CD4-positive, CD25-positive, alpha-beta regulatory T cell (primary cell): ENCODE measurements around the gene AXIN2. TPM values are rescaled to one million over a fixed set of nuclear protein-coding genes. Genes with fewer than 3 reads are reported as not detected.

Experiments used
- ATAC-seq, 2 donors: fragments of 150-1000 bp; cut with Tn5 transposase; one replicate each; pipeline ENCODE4 v1.10.0; 2021; ENCODE audit warnings: low read depth in 2 of 2, moderate number of reproducible peaks in 2 of 2, moderate library complexity in 1 of 2
- DNase-seq, 3 donors: peaks; one replicate each; pipeline versions ENCODE4 v3.0.0 to v3.0.0-alpha.2; 2012 to 2022; ENCODE audit warnings: mixed read lengths in 1 of 3
- H3K27ac ChIP-seq: one replicate; pipeline ENCODE4 v1.7.0; 2013; ENCODE audit warnings: mild to moderate bottlenecking, low read length; ENCODE audit not compliant: insufficient read depth, poor library complexity, severe bottlenecking
- H3K27me3 ChIP-seq: one replicate; pipeline ENCODE4 v1.7.0; 2013; ENCODE audit warnings: low read length; ENCODE audit not compliant: control insufficient read depth, insufficient read depth
- H3K36me3 ChIP-seq: one replicate; pipeline ENCODE4 v1.7.0; 2013; ENCODE audit warnings: mild to moderate bottlenecking, low read length, moderate library complexity; ENCODE audit not compliant: control insufficient read depth, insufficient read depth
- H3K4me1 ChIP-seq: 2 replicates; pipeline ENCODE4 v1.7.0; 2013; ENCODE audit warnings: mild to moderate bottlenecking, low read length; ENCODE audit not compliant: insufficient read depth, control insufficient read depth, poor library complexity, severe bottlenecking
- H3K4me3 ChIP-seq: one replicate; pipeline ENCODE4 v1.7.0; 2013; ENCODE audit warnings: low read depth, mild to moderate bottlenecking, low read length, moderate library complexity
- H3K9me3 ChIP-seq, 2 experiments: 1 replicate in 1 of 2; 2 replicates in 1 of 2; pipeline ENCODE4 v1.7.0; 2013; ENCODE audit warnings: low read length in 2 of 2, mild to moderate bottlenecking in 1 of 2, moderate library complexity in 1 of 2; ENCODE audit not compliant: control insufficient read depth in 2 of 2
- H3K27ac Mint-ChIP-seq, 3 donors: one replicate each; pipeline ENCODE4 v1.8.0; 2020 to 2022; ENCODE audit warnings: mild to moderate bottlenecking in 3 of 3, mixed read lengths in 3 of 3, moderate library complexity in 2 of 3
- H3K27me3 Mint-ChIP-seq: one replicate; pipeline ENCODE4 v1.8.0; 2022; ENCODE audit warnings: mild to moderate bottlenecking, mixed read lengths
- H3K36me3 Mint-ChIP-seq: one replicate; pipeline ENCODE4 v1.8.0; 2020; ENCODE audit warnings: mixed read lengths
- H3K4me1 Mint-ChIP-seq, 4 donors: one replicate each; pipeline ENCODE4 v1.8.0; 2020 to 2022; ENCODE audit warnings: mixed read lengths in 4 of 4, mild to moderate bottlenecking in 1 of 4
- H3K4me3 Mint-ChIP-seq, 4 donors: one replicate each; pipeline ENCODE4 v1.8.0; 2020 to 2022; ENCODE audit warnings: mild to moderate bottlenecking in 4 of 4, mixed read lengths in 4 of 4, moderate library complexity in 3 of 4
- H3K9me3 Mint-ChIP-seq, 7 donors: one replicate each; pipeline ENCODE4 v1.8.0; 2020 to 2022; ENCODE audit warnings: mixed read lengths in 7 of 7, mild to moderate bottlenecking in 3 of 7, moderate library complexity in 2 of 7
- polyA plus RNA-seq, 4 donors: library from polyadenylated mRNA; unstranded; fragments of 300-500 nt; fragmentation: Illumina TruSeq; gene quantifications; one replicate each; pipeline ENCODE4 v1.2.3, GENCODE V29; 2021
- total RNA-seq: library from RNA; stranded (reverse); gene quantifications from one replicate; pipeline ENCODE4 v1.2.3, GENCODE V29; 2022

Gene AXIN2
- total and polyA plus RNA-seq, 5 donors from 2014 or later: 0.80 to 17.9 (median 2.0) TPM

- Histone ChIP-seq H3K27me3 (no peaks in the 10 kb centered on the region), H3K4me3 (no peak overlapping the region), H3K36me3 (no peaks in the 10 kb centered on the region), H3K9me3 (no peaks in the 10 kb centered on the region), H3K4me1 (peaks cover 16% of the 10 kb centered on the region), H3K27ac (no peak overlapping the region)
- ATAC-seq (peak in 1 of 2 donors; percentile 17), DNase-seq (peak in 1 of 3 donors; percentile 24)
- Mint-ChIP-seq H3K9me3 (no peaks in the 10 kb centered on the region), H3K36me3 (no peaks in the 10 kb centered on the region), H3K27ac (no peak overlapping the region), H3K4me3 (peak overlapping the region in 2 of 4 donors; percentile 6 to 31), H3K27me3 (no peaks in the 10 kb centered on the region), H3K4me1 (peaks cover 6 to 59% (median 20%) of the 10 kb centered on the region in 4 donors)
Measured at GRCh38 chr17:65588181-65588808, 26.8 kb upstream of the AXIN2 start.

GRCh38 chr17:65587534-65588180 lies 26.2 kb upstream of the AXIN2 start:
- ATAC-seq (no peak), DNase-seq (peak in 1 of 3 donors; percentile 10)
- Mint-ChIP-seq H3K36me3 (no peaks in the 10 kb centered on the region), H3K4me1 (peaks cover 6 to 53% (median 20%) of the 10 kb centered on the region in 4 donors), H3K27me3 (no peaks in the 10 kb centered on the region), H3K4me3 (peak overlapping the region in 1 of 4 donors; percentile 31), H3K27ac (peak overlapping the region in 2 of 3 donors; percentile 47 to 87), H3K9me3 (no peaks in the 10 kb centered on the region)
- H3K36me3 ChIP-seq: no peaks in the 10 kb centered on the region
- H3K27ac ChIP-seq: no peak overlapping the region
- peaks cover 11% of the 10 kb centered on the region for H3K4me1 ChIP-seq
- H3K4me3 ChIP-seq: no peak overlapping the region
- no peaks in the 10 kb centered on the region for H3K9me3 ChIP-seq
- no peaks in the 10 kb centered on the region for H3K27me3 ChIP-seq

GRCh38 chr17:65586899-65587298 lies 25.5 kb upstream of the AXIN2 start:
- H3K27me3 Mint-ChIP-seq: no peaks in the 10 kb centered on the region
- Histone ChIP-seq H3K36me3 (no peaks in the 10 kb centered on the region), H3K27ac (no peak overlapping the region), H3K4me1 (peaks cover 11% of the 10 kb centered on the region), H3K27me3 (no peaks in the 10 kb centered on the region), H3K9me3 (no peaks in the 10 kb centered on the region), H3K4me3 (no peak overlapping the region)
- no peaks in the 10 kb centered on the region for H3K9me3 Mint-ChIP-seq
- H3K4me3 Mint-ChIP-seq: peak overlapping the region; percentile 9 to 56 (median 42)
- H3K4me1 Mint-ChIP-seq: peaks cover 6 to 55% (median 24%) of the 10 kb centered on the region in 4 donors
- ATAC-seq (no peak), DNase-seq (no peak)
- H3K27ac Mint-ChIP-seq: peak overlapping the region; percentile 47 to 87 (median 61)
- H3K36me3 Mint-ChIP-seq: no peaks in the 10 kb centered on the region

GRCh38 chr17:65584604-65585521 lies 23.4 kb upstream of the AXIN2 start:
- Mint-ChIP-seq H3K9me3 (no peaks in the 10 kb centered on the region), H3K27me3 (no peaks in the 10 kb centered on the region), H3K36me3 (no peaks in the 10 kb centered on the region), H3K27ac (peak overlapping the region in 2 of 3 donors; percentile 5 to 50), H3K4me1 (peaks cover 6 to 55% (median 25%) of the 10 kb centered on the region in 4 donors), H3K4me3 (peak overlapping the region in 3 of 4 donors; percentile 1 to 60 (median 48))
- Histone ChIP-seq H3K4me3 (no peak overlapping the region), H3K9me3 (no peaks in the 10 kb centered on the region), H3K27ac (no peak overlapping the region), H3K27me3 (no peaks in the 10 kb centered on the region), H3K36me3 (no peaks in the 10 kb centered on the region), H3K4me1 (peaks cover 11% of the 10 kb centered on the region)
- DNase-seq (peak in 2 of 3 donors; percentile 17 to 50), ATAC-seq (peak in 1 of 2 donors; percentile 65)

- Mint-ChIP-seq H3K27me3 (no peaks in the 10 kb centered on the region), H3K36me3 (no peaks in the 10 kb centered on the region), H3K4me3 (peak overlapping the region in 3 of 4 donors; percentile 28 to 60 (median 48)), H3K4me1 (peaks cover 6 to 49% (median 25%) of the 10 kb centered on the region in 4 donors), H3K9me3 (no peaks in the 10 kb centered on the region), H3K27ac (peak overlapping the region; percentile 32 to 57 (median 50))
- no peak overlapping the region for H3K4me3 ChIP-seq
- H3K4me1 ChIP-seq: peaks cover 11% of the 10 kb centered on the region
- H3K9me3 ChIP-seq: no peaks in the 10 kb centered on the region
- no peaks in the 10 kb centered on the region for H3K36me3 ChIP-seq
- no peak for DNase-seq
- H3K27ac ChIP-seq: no peak overlapping the region
- no peak for ATAC-seq
- H3K27me3 ChIP-seq: no peaks in the 10 kb centered on the region
Measured at GRCh38 chr17:65583921-65584603, 22.6 kb upstream of the AXIN2 start.

GRCh38 chr17:65576939-65577338 lies 15.5 kb upstream of the AXIN2 start:
- Histone ChIP-seq H3K27ac (no peak overlapping the region), H3K9me3 (no peaks in the 10 kb centered on the region), H3K4me1 (no peaks in the 10 kb centered on the region), H3K4me3 (no peak overlapping the region), H3K27me3 (no peaks in the 10 kb centered on the region), H3K36me3 (no peaks in the 10 kb centered on the region)
- Mint-ChIP-seq H3K27me3 (no peaks in the 10 kb centered on the region), H3K4me3 (no peak overlapping the region), H3K36me3 (no peaks in the 10 kb centered on the region), H3K4me1 (peaks cover 0 to 2% (median under 1%) of the 10 kb centered on the region in 4 donors), H3K9me3 (peaks cover 0 to 2% (median 0%) of the 10 kb centered on the region in 7 donors), H3K27ac (no peak overlapping the region)
- ATAC-seq: no peak
- DNase-seq: no peak

- no peaks in the 10 kb centered on the region for H3K27me3 ChIP-seq
- H3K4me3 ChIP-seq: no peak overlapping the region
- no peaks in the 10 kb centered on the region for H3K4me1 ChIP-seq
- no peak overlapping the region for H3K27ac ChIP-seq
- Mint-ChIP-seq H3K9me3 (peaks cover 0 to 2% (median 0%) of the 10 kb centered on the region in 7 donors), H3K27me3 (no peaks in the 10 kb centered on the region), H3K27ac (peak overlapping the region in 1 of 3 donors; percentile 60), H3K4me1 (no peaks in the 10 kb centered on the region), H3K4me3 (no peak overlapping the region), H3K36me3 (no peaks in the 10 kb centered on the region)
- no peak for DNase-seq
- H3K36me3 ChIP-seq: no peaks in the 10 kb centered on the region
- no peak for ATAC-seq
- no peaks in the 10 kb centered on the region for H3K9me3 ChIP-seq
Measured at GRCh38 chr17:65573282-65573602, 11.8 kb upstream of the AXIN2 start.
